Panc1 (cell line): ENCODE measurements around the gene PITX2. TPM values are rescaled to one million over a fixed set of nuclear protein-coding genes. Genes with fewer than 3 reads are reported as not detected.

Source experiments
- ATAC-seq: fragments of 200-7000 bp; cut with Tn5 transposase; 2 replicates; pipeline ENCODE4 v1.9.1; 2020; ENCODE audit warnings: mild to moderate bottlenecking, moderate library complexity
- BruUV-seq: library from RNA; stranded (reverse); fragments of 400-500 nt; replicated peaks from 2 replicates; lab custom pipeline; 2021; lab: Mats Ljungman, UMichigan
- CTCF ChIA-PET: fragments of 300-600 bp; sonication (Branson Sonifier 250); formaldehyde crosslinking; loops from one replicate; lab custom pipeline; 2022; ENCODE audit warnings: antibody characterized with exemption; lab: Charles Lee
- POLR2A ChIA-PET: fragments of 300-600 bp; sonication (Branson Sonifier 250); formaldehyde crosslinking; loops from one replicate; lab custom pipeline; 2022; ENCODE audit warnings: antibody characterized with exemption; lab: Charles Lee
- DNase-seq: peaks from one replicate; pipeline ENCODE4 v3.0.0-alpha.2; 2010; ENCODE audit warnings: low read depth, low spot score
- H3K27ac ChIP-seq: 2 replicates; pipeline ENCODE4 v1.5.1; 2011; ENCODE audit warnings: mild to moderate bottlenecking, low read length, inconsistent platforms
- H3K27me3 ChIP-seq: fragments of 200-500 bp; sonication (Bioruptor generic); 2 replicates; pipeline ENCODE4 v1.6.0; 2014; ENCODE audit warnings: low read length, inconsistent platforms; ENCODE audit not compliant: control insufficient read depth, insufficient read depth
- H3K36me3 ChIP-seq: fragments of 200-500 bp; sonication (Bioruptor generic); 2 replicates; pipeline ENCODE4 v1.5.1; 2014; ENCODE audit warnings: inconsistent platforms, mild to moderate bottlenecking, low read length, moderate library complexity; ENCODE audit not compliant: control insufficient read depth, insufficient read depth
- H3K4me1 ChIP-seq: 2 replicates; pipeline ENCODE4 v1.5.1; 2011; ENCODE audit warnings: inconsistent platforms, mild to moderate bottlenecking, low read length, moderate library complexity; ENCODE audit not compliant: control insufficient read depth, insufficient read depth
- H3K4me3 ChIP-seq, 2 experiments: 2 replicates each; pipeline ENCODE4 v1.5.1; 2011 to 2012; ENCODE audit warnings: low read depth in 2 of 2, low read length in 2 of 2, mild to moderate bottlenecking in 2 of 2, inconsistent platforms in 1 of 2, moderate library complexity in 1 of 2
- H3K9me3 ChIP-seq: fragments of 200-500 bp; sonication (Bioruptor generic); 2 replicates; pipeline ENCODE4 v1.5.1; 2014; ENCODE audit warnings: low read depth, mild to moderate bottlenecking, inconsistent platforms, low read length, moderate library complexity; ENCODE audit not compliant: control insufficient read depth, insufficient read depth
- POLR2AphosphoS5 ChIP-seq: IDR thresholded peaks from 2 replicates; pipeline ENCODE4 v1.6.1; 2012; ENCODE audit warnings: mild to moderate bottlenecking, low read depth, low read length, moderate library complexity
- SIN3A ChIP-seq: IDR thresholded peaks from 2 replicates; pipeline ENCODE4 v1.6.1; 2012; ENCODE audit warnings: low read depth, mild to moderate bottlenecking, low read length, moderate library complexity, borderline replicate concordance; ENCODE audit not compliant: insufficient read depth
- in situ Hi-C: cut with HindIII; loops from 2 replicates; pipeline ENCODE4 v1.10.0; 2016; ENCODE audit warnings: low sequenced_read_pairs, low pct_unique_long_range_greater_than_20kb
- intact Hi-C: fragments of 100-400 bp; cut with micrococcal nuclease; formaldehyde crosslinking; loops from one replicate; pipeline ENCODE4 v1.10.0; 2022; ENCODE audit not compliant: unreplicated experiment
- total RNA-seq: library from RNA; stranded (reverse); gene quantifications from one replicate; pipeline ENCODE4 v1.2.1, GENCODE V29; 2021; ENCODE audit not compliant: unreplicated experiment
- TF ChIP-seq, protein P1 (sequence below): fragments of 450-650 bp; IDR thresholded peaks from 2 replicates; pipeline ENCODE4 v1.5.1; 2017; ENCODE audit warnings: mild to moderate bottlenecking
- TF ChIP-seq, protein P2 (sequence below), 2 experiments: IDR thresholded peaks; 2 replicates each; pipeline ENCODE4 v1.6.1; 2011 to 2012; ENCODE audit warnings: low read depth in 2 of 2, control low read depth in 1 of 2, low read length in 1 of 2, mild to moderate bottlenecking in 1 of 2, moderate library complexity in 1 of 2; ENCODE audit not compliant: insufficient read depth in 1 of 2

The PITX2 gene
- total RNA-seq, 1 experiment from 2014 or later, result 0.44 TPM

DNA sequence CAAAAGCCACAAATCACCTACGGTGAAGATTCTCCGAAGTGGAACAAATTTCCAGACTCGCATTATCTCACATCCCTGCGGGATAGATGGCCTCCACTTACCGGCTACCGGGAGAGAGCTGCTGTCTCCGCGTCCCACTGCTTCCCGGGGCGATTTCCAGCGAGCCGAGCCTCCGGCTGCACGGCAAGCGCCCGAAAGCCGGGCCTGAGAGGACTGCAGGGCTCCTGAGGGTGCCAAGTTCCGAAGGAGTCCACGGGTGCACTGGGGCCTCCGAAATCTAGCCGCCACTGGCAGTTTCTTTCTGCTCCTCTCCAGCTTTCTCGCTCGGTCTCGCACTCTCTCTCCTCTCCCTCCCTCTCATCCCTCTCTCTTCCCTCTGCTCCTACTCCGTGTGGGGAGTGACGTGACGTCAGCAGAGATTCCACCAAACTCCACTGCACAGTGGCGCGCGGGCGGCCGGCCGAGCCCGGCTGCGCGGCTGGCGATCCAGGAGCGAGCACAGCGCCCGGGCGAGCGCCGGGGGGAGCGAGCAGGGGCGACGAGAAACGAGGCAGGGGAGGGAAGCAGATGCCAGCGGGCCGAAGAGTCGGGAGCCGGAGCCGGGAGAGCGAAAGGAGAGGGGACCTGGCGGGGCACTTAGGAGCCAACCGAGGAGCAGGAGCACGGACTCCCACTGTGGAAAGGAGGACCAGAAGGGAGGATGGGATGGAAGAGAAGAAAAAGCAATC, 14.0 kb upstream of the PITX2 start:
- no peaks in the 10 kb centered on the region for H3K9me3 ChIP-seq
- ATAC-seq (peak; percentile 76), DNase-seq (no peak)
- no peaks in the 10 kb centered on the region for H3K27me3 ChIP-seq
- CTCF ChIA-PET, result no interaction called here
- no peaks in the 10 kb centered on the region for H3K36me3 ChIP-seq
- peak overlapping the region; percentile 35 to 59 for H3K4me3 ChIP-seq
- in situ Hi-C loops (no loop called here), intact Hi-C loops (no loop called here)
- H3K27ac ChIP-seq, result no peak overlapping the region
- H3K4me1 ChIP-seq, result no peaks in the 10 kb centered on the region
- POLR2A ChIA-PET, result no interaction called here
- TF ChIP-seq, protein P1, sequence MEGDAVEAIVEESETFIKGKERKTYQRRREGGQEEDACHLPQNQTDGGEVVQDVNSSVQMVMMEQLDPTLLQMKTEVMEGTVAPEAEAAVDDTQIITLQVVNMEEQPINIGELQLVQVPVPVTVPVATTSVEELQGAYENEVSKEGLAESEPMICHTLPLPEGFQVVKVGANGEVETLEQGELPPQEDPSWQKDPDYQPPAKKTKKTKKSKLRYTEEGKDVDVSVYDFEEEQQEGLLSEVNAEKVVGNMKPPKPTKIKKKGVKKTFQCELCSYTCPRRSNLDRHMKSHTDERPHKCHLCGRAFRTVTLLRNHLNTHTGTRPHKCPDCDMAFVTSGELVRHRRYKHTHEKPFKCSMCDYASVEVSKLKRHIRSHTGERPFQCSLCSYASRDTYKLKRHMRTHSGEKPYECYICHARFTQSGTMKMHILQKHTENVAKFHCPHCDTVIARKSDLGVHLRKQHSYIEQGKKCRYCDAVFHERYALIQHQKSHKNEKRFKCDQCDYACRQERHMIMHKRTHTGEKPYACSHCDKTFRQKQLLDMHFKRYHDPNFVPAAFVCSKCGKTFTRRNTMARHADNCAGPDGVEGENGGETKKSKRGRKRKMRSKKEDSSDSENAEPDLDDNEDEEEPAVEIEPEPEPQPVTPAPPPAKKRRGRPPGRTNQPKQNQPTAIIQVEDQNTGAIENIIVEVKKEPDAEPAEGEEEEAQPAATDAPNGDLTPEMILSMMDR, result no peak
- TF ChIP-seq POLR2AphosphoS5, result no peak
- TF ChIP-seq, protein P2, sequence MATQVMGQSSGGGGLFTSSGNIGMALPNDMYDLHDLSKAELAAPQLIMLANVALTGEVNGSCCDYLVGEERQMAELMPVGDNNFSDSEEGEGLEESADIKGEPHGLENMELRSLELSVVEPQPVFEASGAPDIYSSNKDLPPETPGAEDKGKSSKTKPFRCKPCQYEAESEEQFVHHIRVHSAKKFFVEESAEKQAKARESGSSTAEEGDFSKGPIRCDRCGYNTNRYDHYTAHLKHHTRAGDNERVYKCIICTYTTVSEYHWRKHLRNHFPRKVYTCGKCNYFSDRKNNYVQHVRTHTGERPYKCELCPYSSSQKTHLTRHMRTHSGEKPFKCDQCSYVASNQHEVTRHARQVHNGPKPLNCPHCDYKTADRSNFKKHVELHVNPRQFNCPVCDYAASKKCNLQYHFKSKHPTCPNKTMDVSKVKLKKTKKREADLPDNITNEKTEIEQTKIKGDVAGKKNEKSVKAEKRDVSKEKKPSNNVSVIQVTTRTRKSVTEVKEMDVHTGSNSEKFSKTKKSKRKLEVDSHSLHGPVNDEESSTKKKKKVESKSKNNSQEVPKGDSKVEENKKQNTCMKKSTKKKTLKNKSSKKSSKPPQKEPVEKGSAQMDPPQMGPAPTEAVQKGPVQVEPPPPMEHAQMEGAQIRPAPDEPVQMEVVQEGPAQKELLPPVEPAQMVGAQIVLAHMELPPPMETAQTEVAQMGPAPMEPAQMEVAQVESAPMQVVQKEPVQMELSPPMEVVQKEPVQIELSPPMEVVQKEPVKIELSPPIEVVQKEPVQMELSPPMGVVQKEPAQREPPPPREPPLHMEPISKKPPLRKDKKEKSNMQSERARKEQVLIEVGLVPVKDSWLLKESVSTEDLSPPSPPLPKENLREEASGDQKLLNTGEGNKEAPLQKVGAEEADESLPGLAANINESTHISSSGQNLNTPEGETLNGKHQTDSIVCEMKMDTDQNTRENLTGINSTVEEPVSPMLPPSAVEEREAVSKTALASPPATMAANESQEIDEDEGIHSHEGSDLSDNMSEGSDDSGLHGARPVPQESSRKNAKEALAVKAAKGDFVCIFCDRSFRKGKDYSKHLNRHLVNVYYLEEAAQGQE (IDR thresholded peaks at IDR 0.05; ENCODE audit: insufficient read depth in 1 of 2, low read depth in 2 of 2, low read length in 1 of 2), result no peak
- no peak for TF ChIP-seq SIN3A
- BruUV-seq, result no TSS peak

DNA sequence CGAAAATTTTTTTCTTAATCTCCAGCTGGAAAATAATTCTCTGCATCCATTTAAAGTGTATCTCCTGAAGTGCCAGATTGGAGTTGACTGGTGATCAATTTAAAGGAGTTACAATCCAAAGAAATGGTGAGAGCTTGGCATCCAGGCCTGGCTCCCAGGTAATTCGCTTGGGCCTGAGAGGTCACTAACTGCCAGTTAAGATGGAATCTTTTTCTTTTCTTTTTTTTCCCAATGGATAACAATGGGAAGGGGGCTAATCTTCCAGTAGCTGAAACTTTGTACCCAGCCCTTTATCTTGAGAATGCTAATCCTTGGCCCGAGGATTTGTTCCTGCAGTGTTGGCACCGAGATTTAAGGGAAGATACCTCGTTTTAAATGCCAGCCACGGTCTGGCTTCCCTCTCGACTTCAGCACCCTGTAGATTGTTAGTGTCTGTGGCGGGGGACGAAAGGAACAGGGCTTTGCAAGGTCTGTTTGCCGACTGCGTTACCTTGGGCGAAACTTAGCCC, 13.3 kb upstream of the PITX2 start:
- H3K4me3 ChIP-seq, result peak overlapping the region; percentile 35 to 59
- ATAC-seq, result peak; percentile 32
- no peaks in the 10 kb centered on the region for H3K27me3 ChIP-seq
- intact Hi-C loops, result no loop called here
- in situ Hi-C loops, result no loop called here
- H3K36me3 ChIP-seq, result no peaks in the 10 kb centered on the region
- TF ChIP-seq, protein P1, result no peak
- TF ChIP-seq SIN3A, result no peak
- TF ChIP-seq, protein P2 (IDR thresholded peaks at IDR 0.05; ENCODE audit: insufficient read depth in 1 of 2, low read depth in 2 of 2, low read length in 1 of 2), result no peak
- no peak for TF ChIP-seq POLR2AphosphoS5
- H3K27ac ChIP-seq, result no peak overlapping the region
- no peaks in the 10 kb centered on the region for H3K4me1 ChIP-seq
- H3K9me3 ChIP-seq, result no peaks in the 10 kb centered on the region
- no TSS peak for BruUV-seq
- DNase-seq, result no peak
- POLR2A ChIA-PET, result no interaction called here
- CTCF ChIA-PET, result no interaction called here
